GM18858 (cell line): Measurements from ENCODE around the gene IL1RAPL2.
"Not testable (repeated sequence)": the region's sequence is repeated elsewhere in the genome, so short reads cannot be mapped to it uniquely, and the experiment has no call there.

Source experiments
- ATAC-seq: cut with Tn5 transposase; IDR thresholded peaks from one replicate; pipeline ENCODE4 v1.9.1; 2021; ENCODE audit not compliant: unreplicated experiment

IL1RAPL2 gene

GRCh38 chrX:104669063-104669462 lies 103.1 kb downstream of the IL1RAPL2 start:
- no peak for ATAC-seq

- no peak for ATAC-seq
These were observed 104.1 kb downstream of the IL1RAPL2 start for GRCh38 chrX:104670051-104670450.

GRCh38 chrX:104677517-104677916 lies 111.5 kb downstream of the IL1RAPL2 start:
- ATAC-seq, result not testable (repeated sequence)

- ATAC-seq, result no peak
These were observed 113.2 kb downstream of the IL1RAPL2 start for GRCh38 chrX:104679175-104679574.

GRCh38 chrX:104681214-104681613 lies 115.2 kb downstream of the IL1RAPL2 start:
- no peak for ATAC-seq

GRCh38 chrX:104684077-104684476 lies 118.1 kb downstream of the IL1RAPL2 start:
- no peak for ATAC-seq

GRCh38 chrX:104695593-104695992 lies 129.6 kb downstream of the IL1RAPL2 start:
- no peak for ATAC-seq

- ATAC-seq, result no peak
These were observed 130.7 kb downstream of the IL1RAPL2 start for GRCh38 chrX:104696667-104697066.

GRCh38 chrX:104697294-104697693 lies 131.3 kb downstream of the IL1RAPL2 start:
- ATAC-seq, result peak; percentile 48

- no peak for ATAC-seq
These were observed 141.0 kb downstream of the IL1RAPL2 start for GRCh38 chrX:104707042-104707441.

GRCh38 chrX:104707572-104707971 lies 141.6 kb downstream of the IL1RAPL2 start:
- no peak for ATAC-seq

- ATAC-seq, result no peak
These were observed 146.5 kb downstream of the IL1RAPL2 start for GRCh38 chrX:104712515-104712914.

GRCh38 chrX:104721854-104722253 lies 155.9 kb downstream of the IL1RAPL2 start:
- ATAC-seq, result no peak

- ATAC-seq, result no peak
These were observed 162.5 kb downstream of the IL1RAPL2 start for GRCh38 chrX:104728456-104728855.

- ATAC-seq, result no peak
These were observed 176.4 kb downstream of the IL1RAPL2 start for GRCh38 chrX:104742355-104742754.

GRCh38 chrX:104745152-104745551 lies 179.2 kb downstream of the IL1RAPL2 start:
- no peak for ATAC-seq

- ATAC-seq, result no peak
These were observed 184.1 kb downstream of the IL1RAPL2 start for GRCh38 chrX:104749951-104750610.

- no peak for ATAC-seq
These were observed 196.6 kb downstream of the IL1RAPL2 start for GRCh38 chrX:104762641-104763040.

- ATAC-seq, result no peak
These were observed 223.8 kb downstream of the IL1RAPL2 start for GRCh38 chrX:104789784-104790183.

- no peak for ATAC-seq
These were observed 229.8 kb downstream of the IL1RAPL2 start for GRCh38 chrX:104795804-104796203.

GRCh38 chrX:104803219-104803618 lies 237.2 kb downstream of the IL1RAPL2 start:
- ATAC-seq, result no peak

GRCh38 chrX:104806346-104806745 lies 240.3 kb downstream of the IL1RAPL2 start:
- no peak for ATAC-seq

GRCh38 chrX:104833401-104833800 lies 267.4 kb downstream of the IL1RAPL2 start:
- ATAC-seq, result no peak
